Esophagus muscularis mucosa (tissue), 4 donors: Measurements from ENCODE around the gene IRF8.

Experiments used
- CTCF ChIP-seq, 3 experiments: fragments of 200-600 bp in 2 of 3; fragments of 450-650 bp in 1 of 3; sonication (generic) in 2 of 3; IDR thresholded peaks; one replicate each; pipeline ENCODE4 v1.5.1; 2017 to 2019; ENCODE audit warnings: antibody characterized with exemption in 3 of 3, mild to moderate bottlenecking in 2 of 3, moderate library complexity in 1 of 3
- EP300 ChIP-seq: sonication (generic); formaldehyde crosslinking; IDR thresholded peaks from one replicate; pipeline ENCODE4 v1.6.1; 2017; ENCODE audit warnings: antibody characterized with exemption
- POLR2A ChIP-seq: fragments of 450-650 bp; IDR thresholded peaks from one replicate; pipeline ENCODE4 v1.6.1; 2017; ENCODE audit warnings: antibody characterized with exemption, moderate library complexity, mild to moderate bottlenecking, low read depth

GRCh38 chr16:85918436-85918835 is 19.5 kb downstream of the IRF8 start:
- TF ChIP-seq POLR2A (no peak), EP300 (no peak), CTCF (IDR thresholded peaks at IDR 0.05) (no peak)
